ENCODE data around the gene THSD4.

GRCh38 chr15:71651750-71652186, 536.5 kb downstream of the THSD4 start:
- no peak for TF ChIP-seq POLR2A (IDR thresholded peaks at IDR 0.05)
- peak in 5 of 6 experiments; percentile 15 to 63 (median 44) for TF ChIP-seq CTCF (IDR thresholded peaks at IDR 0.05)

Measured in upper lobe of left lung (tissue), 4 donors.